IPS-20b (cell line): ENCODE measurements around the gene PDHX.
A peak's percentile ranks its signal among the peaks of the same experiment; 100 is the strongest.
"Not testable (repeated sequence)": the region's sequence is repeated elsewhere in the genome, so short reads cannot be mapped to it uniquely, and the experiment has no call there.

Source experiments
- H3K27ac ChIP-seq: one replicate; pipeline ENCODE4 v1.5.1; 2013; ENCODE audit warnings: low read length
- H3K27me3 ChIP-seq: 2 replicates; pipeline ENCODE4 v1.6.1; 2013; ENCODE audit warnings: mild to moderate bottlenecking, low read length, inconsistent platforms; ENCODE audit not compliant: insufficient read depth
- H3K36me3 ChIP-seq: 2 replicates; pipeline ENCODE4 v1.6.1; 2013; ENCODE audit warnings: low read depth, mild to moderate bottlenecking, inconsistent platforms, low read length, moderate library complexity; ENCODE audit not compliant: insufficient read depth
- H3K4me1 ChIP-seq: 2 replicates; pipeline ENCODE4 v1.6.1; 2013; ENCODE audit warnings: mild to moderate bottlenecking, control low read depth, inconsistent platforms, low read length, moderate library complexity; ENCODE audit not compliant: insufficient read depth
- H3K4me3 ChIP-seq: 2 replicates; pipeline ENCODE4 v1.5.1; 2013; ENCODE audit warnings: mild to moderate bottlenecking, low read length, inconsistent platforms
- H3K9ac ChIP-seq: 2 replicates; pipeline ENCODE4 v1.6.1; 2013; ENCODE audit warnings: low read depth, mild to moderate bottlenecking, inconsistent platforms, low read length, moderate library complexity
- H3K9me3 ChIP-seq: 2 replicates; pipeline ENCODE4 v1.6.1; 2013; ENCODE audit warnings: mild to moderate bottlenecking, low read depth, low read length, inconsistent platforms; ENCODE audit not compliant: insufficient read depth

PDHX gene

GRCh38 chr11:35013514-35014233, 97.3 kb downstream of the PDHX start:
- no peak overlapping the region for H3K27ac ChIP-seq
- H3K4me1 ChIP-seq: peaks cover 13% of the 10 kb centered on the region; the same call in 1 of the 2 replicates
- no peaks in the 10 kb centered on the region for H3K36me3 ChIP-seq
- no peaks in the 10 kb centered on the region for H3K27me3 ChIP-seq
- H3K9me3 ChIP-seq: no peaks in the 10 kb centered on the region
- H3K4me3 ChIP-seq: no peak overlapping the region
- H3K9ac ChIP-seq: no peak overlapping the region

- no peaks in the 10 kb centered on the region for H3K27me3 ChIP-seq
- no peak overlapping the region for H3K9ac ChIP-seq
- H3K9me3 ChIP-seq: no peaks in the 10 kb centered on the region
- H3K4me3 ChIP-seq: no peak overlapping the region
- H3K4me1 ChIP-seq: peaks cover 12% of the 10 kb centered on the region; the same call in 1 of the 2 replicates
- H3K27ac ChIP-seq: no peak overlapping the region
- no peaks in the 10 kb centered on the region for H3K36me3 ChIP-seq
Measured at GRCh38 chr11:35014346-35014745, 97.9 kb downstream of the PDHX start.

- no peaks in the 10 kb centered on the region for H3K27me3 ChIP-seq
- peaks cover 11% of the 10 kb centered on the region; the same call in 1 of the 2 replicates for H3K4me1 ChIP-seq
- H3K4me3 ChIP-seq: no peak overlapping the region
- no peaks in the 10 kb centered on the region for H3K36me3 ChIP-seq
- H3K9ac ChIP-seq: no peak overlapping the region
- H3K27ac ChIP-seq: no peak overlapping the region
- H3K9me3 ChIP-seq: no peaks in the 10 kb centered on the region
Measured at GRCh38 chr11:35015621-35016387, 99.4 kb downstream of the PDHX start.

GRCh38 chr11:35016916-35017315, 100.5 kb downstream of the PDHX start:
- Histone ChIP-seq H3K4me1 (peaks cover 11% of the 10 kb centered on the region; the same call in 1 of the 2 replicates), H3K27ac (no peak overlapping the region), H3K9ac (no peak overlapping the region), H3K27me3 (no peaks in the 10 kb centered on the region), H3K9me3 (no peaks in the 10 kb centered on the region), H3K4me3 (no peak overlapping the region), H3K36me3 (no peaks in the 10 kb centered on the region)

- H3K27ac ChIP-seq: no peak overlapping the region
- H3K4me3 ChIP-seq: peak overlapping the region; percentile 35; the same call in 1 of the 2 replicates
- peaks cover 11% of the 10 kb centered on the region; the same call in 1 of the 2 replicates for H3K4me1 ChIP-seq
- no peaks in the 10 kb centered on the region for H3K9me3 ChIP-seq
- no peaks in the 10 kb centered on the region for H3K27me3 ChIP-seq
- H3K36me3 ChIP-seq: no peaks in the 10 kb centered on the region
- no peak overlapping the region for H3K9ac ChIP-seq
Measured at GRCh38 chr11:35017528-35018342, 101.3 kb downstream of the PDHX start.

- Histone ChIP-seq H3K36me3 (no peaks in the 10 kb centered on the region), H3K4me3 (no peak overlapping the region), H3K4me1 (peaks cover 11% of the 10 kb centered on the region; the same call in 1 of the 2 replicates), H3K9ac (no peak overlapping the region), H3K27ac (no peak overlapping the region), H3K27me3 (no peaks in the 10 kb centered on the region), H3K9me3 (no peaks in the 10 kb centered on the region)
Measured at GRCh38 chr11:35021589-35021988, 105.2 kb downstream of the PDHX start.

- not testable (repeated sequence) for H3K27me3 ChIP-seq, H3K36me3 ChIP-seq, H3K27ac ChIP-seq, H3K9ac ChIP-seq, H3K9me3 ChIP-seq, H3K4me1 ChIP-seq, H3K4me3 ChIP-seq
Measured at GRCh38 chr11:35023940-35024339, 107.5 kb downstream of the PDHX start.

- H3K4me3 ChIP-seq, H3K27me3 ChIP-seq, H3K36me3 ChIP-seq, H3K9me3 ChIP-seq, H3K9ac ChIP-seq, H3K27ac ChIP-seq, H3K4me1 ChIP-seq: not testable (repeated sequence)
Measured at GRCh38 chr11:35028007-35028406, 111.6 kb downstream of the PDHX start.

- Histone ChIP-seq H3K4me1 (no peaks in the 10 kb centered on the region; the same call in 1 of the 2 replicates), H3K9ac (no peak overlapping the region), H3K27ac (no peak overlapping the region), H3K27me3 (no peaks in the 10 kb centered on the region), H3K4me3 (no peak overlapping the region), H3K9me3 (no peaks in the 10 kb centered on the region), H3K36me3 (no peaks in the 10 kb centered on the region)
Measured at GRCh38 chr11:35029979-35030682, 113.7 kb downstream of the PDHX start.

GRCh38 chr11:35030716-35031213, 114.3 kb downstream of the PDHX start:
- no peaks in the 10 kb centered on the region for H3K27me3 ChIP-seq
- no peaks in the 10 kb centered on the region; the same call in 1 of the 2 replicates for H3K4me1 ChIP-seq
- H3K4me3 ChIP-seq: no peak overlapping the region
- H3K9ac ChIP-seq: no peak overlapping the region
- H3K36me3 ChIP-seq: no peaks in the 10 kb centered on the region
- no peak overlapping the region for H3K27ac ChIP-seq
- H3K9me3 ChIP-seq: no peaks in the 10 kb centered on the region

- Histone ChIP-seq H3K4me3 (no peak overlapping the region), H3K27ac (no peak overlapping the region), H3K9me3 (no peaks in the 10 kb centered on the region), H3K4me1 (no peaks in the 10 kb centered on the region; the same call in 1 of the 2 replicates), H3K27me3 (no peaks in the 10 kb centered on the region), H3K9ac (no peak overlapping the region), H3K36me3 (no peaks in the 10 kb centered on the region)
Measured at GRCh38 chr11:35031346-35031745, 114.9 kb downstream of the PDHX start.
